GM19455 (cell line): Measurements from ENCODE around the gene WDR7.
A peak's percentile ranks its signal among the peaks of the same experiment; 100 is the strongest.

Experiments
- ATAC-seq: cut with Tn5 transposase; IDR thresholded peaks from one replicate; pipeline ENCODE4 v1.9.1; 2021; ENCODE audit not compliant: unreplicated experiment

WDR7 gene

GRCh38 chr18:57026316-57026715 is 375.2 kb downstream of the WDR7 start:
- no peak for ATAC-seq

GRCh38 chr18:57027190-57027708 is 376.1 kb downstream of the WDR7 start:
- no peak for ATAC-seq

- ATAC-seq: no peak
These were observed 378.6 kb downstream of the WDR7 start for GRCh38 chr18:57029761-57030160.

- no peak for ATAC-seq
These were observed 379.3 kb downstream of the WDR7 start for GRCh38 chr18:57030417-57030816.

- ATAC-seq: no peak
These were observed 384.4 kb downstream of the WDR7 start for GRCh38 chr18:57035590-57035989.

- ATAC-seq: no peak
These were observed 387.2 kb downstream of the WDR7 start for GRCh38 chr18:57038395-57038794.

- ATAC-seq: no peak
These were observed 389.0 kb downstream of the WDR7 start for GRCh38 chr18:57040175-57040574.

GRCh38 chr18:57043241-57043640 is 392.1 kb downstream of the WDR7 start:
- ATAC-seq: no peak

GRCh38 chr18:57048351-57048750 is 397.2 kb downstream of the WDR7 start:
- ATAC-seq: no peak

GRCh38 chr18:57048859-57049258 is 397.7 kb downstream of the WDR7 start:
- ATAC-seq: no peak

GRCh38 chr18:57050310-57050949 is 399.3 kb downstream of the WDR7 start:
- no peak for ATAC-seq

- ATAC-seq: no peak
These were observed 400.0 kb downstream of the WDR7 start for GRCh38 chr18:57051021-57051656.

- ATAC-seq: peak; percentile 45
These were observed 400.5 kb downstream of the WDR7 start for GRCh38 chr18:57051657-57052044.

GRCh38 chr18:57052173-57052572 is 401.0 kb downstream of the WDR7 start:
- ATAC-seq: no peak

GRCh38 chr18:57052759-57053158 is 401.6 kb downstream of the WDR7 start:
- ATAC-seq: no peak

- ATAC-seq: no peak
These were observed 403.7 kb downstream of the WDR7 start for GRCh38 chr18:57054891-57055290.

GRCh38 chr18:57057890-57058289 is 406.7 kb downstream of the WDR7 start:
- ATAC-seq: no peak

GRCh38 chr18:57058734-57059133 is 407.6 kb downstream of the WDR7 start:
- no peak for ATAC-seq

- no peak for ATAC-seq
These were observed 408.2 kb downstream of the WDR7 start for GRCh38 chr18:57059366-57059765.

GRCh38 chr18:57060814-57061213 is 409.7 kb downstream of the WDR7 start:
- no peak for ATAC-seq

- ATAC-seq: no peak
These were observed 411.0 kb downstream of the WDR7 start for GRCh38 chr18:57062178-57062577.

GRCh38 chr18:57062844-57063243 is 411.7 kb downstream of the WDR7 start:
- ATAC-seq: no peak
